ENCODE measurements around the gene LPCAT3. TPM values are rescaled to one million over a fixed set of nuclear protein-coding genes. Genes with fewer than 3 reads are reported as not detected.

The LPCAT3 gene
- total RNA-seq, 1 experiment from 2014 or later, result 102 TPM

- no TSS peak for BruUV-seq (replicated peaks)
These were observed 30.2 kb downstream of the LPCAT3 start for GRCh38 chr12:6987956-6988553.

GRCh38 chr12:6982532-6982931 is 35.7 kb downstream of the LPCAT3 start:
- Histone ChIP-seq H3K27me3 (ENCODE audit: insufficient read depth, low read depth) (no peaks in the 10 kb centered on the region), H3K4me1 (replicated peaks; ENCODE audit: insufficient read depth) (no peaks in the 10 kb centered on the region), H3K4me2 (no peak overlapping the region), H4K20me1 (ENCODE audit: insufficient read depth) (no peaks in the 10 kb centered on the region), H3K27ac (no peak overlapping the region), H3K4me3 (no peak overlapping the region), H2AFZ (no peak overlapping the region), H3K9me3 (ENCODE audit: insufficient read depth, low read depth) (no peaks in the 10 kb centered on the region), H3K79me2 (ENCODE audit: low read depth) (no peaks in the 10 kb centered on the region), H3F3A (ENCODE audit: insufficient read depth, low read depth) (peaks cover 43% of the 10 kb centered on the region), H3K36me3 (ENCODE audit: low read depth) (peaks cover 10% of the 10 kb centered on the region), H3K9me2 (ENCODE audit: insufficient read depth) (no peaks in the 10 kb centered on the region)
- ChIA-PET POLR2A (ENCODE audit: unreplicated experiment) (interaction anchor here (0.7 kb wide), 1 partner anchor 170 kb away, joined by 7 read pairs; no protein-coding TSS in a partner anchor), CTCF (no interaction called here)
- no peak for DNase-seq
- no TSS peak for BruUV-seq (replicated peaks)
- intact Hi-C loops (cut with micrococcal nuclease; ENCODE audit: unreplicated experiment), result no loop called here
- TF ChIP-seq CTCF (conservative IDR thresholded peaks at IDR 0.05), result no peak
- TF ChIP-seq EZH2 (IDR thresholded peaks at IDR 0.05; ENCODE audit: low read depth), result no peak

More at GRCh38 chr12:6987956-6988553, 30.2 kb downstream of the LPCAT3 start:
- Histone ChIP-seq H4K20me1 (ENCODE audit: insufficient read depth) (0 out of 2 replicates have a peak, but pooled peaks cover 3% of the 10 kb centered on the region), H3F3A (ENCODE audit: insufficient read depth, low read depth) (peaks cover 16% of the 10 kb centered on the region; the same call in 1 of the 2 replicates), H3K27ac (no peak overlapping the region), H3K4me3 (no peak overlapping the region), H3K9me2 (ENCODE audit: insufficient read depth) (no peaks in the 10 kb centered on the region), H3K27me3 (ENCODE audit: insufficient read depth, low read depth) (no peaks in the 10 kb centered on the region), H3K9me3 (ENCODE audit: insufficient read depth, low read depth) (no peaks in the 10 kb centered on the region), H3K4me1 (replicated peaks; ENCODE audit: insufficient read depth) (no peaks in the 10 kb centered on the region; the same call in 1 of the 2 replicates), H3K79me2 (ENCODE audit: low read depth) (no peaks in the 10 kb centered on the region), H2AFZ (no peak overlapping the region), H3K4me2 (no peak overlapping the region), H3K36me3 (ENCODE audit: low read depth) (peaks cover 6% of the 10 kb centered on the region; the same call in 1 of the 2 replicates)
- POLR2A ChIA-PET (ENCODE audit: unreplicated experiment), result no interaction called here
- TF ChIP-seq CTCF (conservative IDR thresholded peaks at IDR 0.05) (no peak), EZH2 (IDR thresholded peaks at IDR 0.05; ENCODE audit: low read depth) (no peak)
- intact Hi-C loops (cut with micrococcal nuclease; ENCODE audit: unreplicated experiment), result no loop called here
- no peak for DNase-seq
- CTCF ChIA-PET, result no interaction called here

GRCh38 chr12:6981152-6982052 is 36.9 kb downstream of the LPCAT3 start:
- no peak overlapping the region for H3K4me2 ChIP-seq
- no peaks in the 10 kb centered on the region for H3K79me2 ChIP-seq (ENCODE audit: low read depth)
- H4K20me1 ChIP-seq (ENCODE audit: insufficient read depth), result no peaks in the 10 kb centered on the region
- no peaks in the 10 kb centered on the region for H3K4me1 ChIP-seq (replicated peaks; ENCODE audit: insufficient read depth)
- DNase-seq, result no peak
- H3K9me2 ChIP-seq (ENCODE audit: insufficient read depth), result no peaks in the 10 kb centered on the region
- no peak for TF ChIP-seq EZH2 (IDR thresholded peaks at IDR 0.05; ENCODE audit: low read depth)
- no peak for TF ChIP-seq CTCF (conservative IDR thresholded peaks at IDR 0.05)
- intact Hi-C loops (cut with micrococcal nuclease; ENCODE audit: unreplicated experiment), result no loop called here
- H3K27ac ChIP-seq, result no peak overlapping the region
- POLR2A ChIA-PET (ENCODE audit: unreplicated experiment), result interaction anchor here (0.7 kb wide), 1 partner anchor 220 kb away, joined by 3 read pairs; no protein-coding TSS in a partner anchor
- H3K27me3 ChIP-seq (ENCODE audit: insufficient read depth, low read depth), result no peaks in the 10 kb centered on the region
- H3K36me3 ChIP-seq (ENCODE audit: low read depth), result peaks cover 21% of the 10 kb centered on the region
- peaks cover 55% of the 10 kb centered on the region for H3F3A ChIP-seq (ENCODE audit: insufficient read depth, low read depth)
- H3K4me3 ChIP-seq, result no peak overlapping the region
- CTCF ChIA-PET, result no interaction called here
- no peaks in the 10 kb centered on the region for H3K9me3 ChIP-seq (ENCODE audit: insufficient read depth, low read depth)
- no TSS peak for BruUV-seq (replicated peaks)
- H2AFZ ChIP-seq, result no peak overlapping the region
